NCI-H748 treated with DMSO at 0.1 percent for 48 hours (cell line): ENCODE data around the gene CCDC68.
A peak's percentile ranks its signal among the peaks of the same experiment; 100 is the strongest.

Experiments
- DNase-seq: peaks from one replicate; lab custom pipeline; 2025; lab: John Stamatoyannopoulos, UW

CCDC68 gene

GRCh38 chr18:54961016-54961423 lies 1.8 kb upstream of the CCDC68 start:
- no peak for DNase-seq

GRCh38 chr18:54960197-54960596 lies 936 bp upstream of the CCDC68 start:
- no peak for DNase-seq

- no peak for DNase-seq
Measured at GRCh38 chr18:54957996-54958395, 1.3 kb downstream of the CCDC68 start.

GRCh38 chr18:54957296-54957832 lies 1.9 kb downstream of the CCDC68 start:
- DNase-seq, result no peak

GRCh38 chr18:54956506-54956905 lies 2.8 kb downstream of the CCDC68 start:
- DNase-seq, result no peak

GRCh38 chr18:54952026-54952425 lies 7.2 kb downstream of the CCDC68 start:
- no peak for DNase-seq

- peak; percentile 53 for DNase-seq
Measured at GRCh38 chr18:54950221-54950620, 9.0 kb downstream of the CCDC68 start.

GRCh38 chr18:54949588-54949987 lies 9.7 kb downstream of the CCDC68 start:
- DNase-seq, result no peak

- DNase-seq, result peak; percentile 44
Measured at GRCh38 chr18:54948350-54948837, 10.9 kb downstream of the CCDC68 start.

- DNase-seq, result no peak
Measured at GRCh38 chr18:54947091-54947490, 12.2 kb downstream of the CCDC68 start.

GRCh38 chr18:54946149-54946581 lies 13.1 kb downstream of the CCDC68 start:
- DNase-seq, result no peak

- DNase-seq, result no peak
Measured at GRCh38 chr18:54945576-54946125, 13.6 kb downstream of the CCDC68 start.

- no peak for DNase-seq
Measured at GRCh38 chr18:54942569-54942968, 16.7 kb downstream of the CCDC68 start.

GRCh38 chr18:54942144-54942543 lies 17.1 kb downstream of the CCDC68 start:
- no peak for DNase-seq

- no peak for DNase-seq
Measured at GRCh38 chr18:54939361-54939917, 19.8 kb downstream of the CCDC68 start.

- no peak for DNase-seq
Measured at GRCh38 chr18:54938506-54938905, 20.8 kb downstream of the CCDC68 start.

- no peak for DNase-seq
Measured at GRCh38 chr18:54932472-54932871, 26.8 kb downstream of the CCDC68 start.

GRCh38 chr18:54931152-54931551 lies 28.1 kb downstream of the CCDC68 start:
- no peak for DNase-seq

- DNase-seq, result no peak
Measured at GRCh38 chr18:54928236-54928635, 31.0 kb downstream of the CCDC68 start.

- no peak for DNase-seq
Measured at GRCh38 chr18:54926593-54927325, 32.5 kb downstream of the CCDC68 start.

GRCh38 chr18:54924948-54925347 lies 34.3 kb downstream of the CCDC68 start:
- DNase-seq, result no peak

GRCh38 chr18:54923339-54923956 lies 35.8 kb downstream of the CCDC68 start:
- no peak for DNase-seq

- DNase-seq, result no peak
Measured at GRCh38 chr18:54919412-54919811, 39.8 kb downstream of the CCDC68 start.
